Activated CD4-positive, alpha-beta memory T cell treated with anti-CD3 and anti-CD28 coated beads for 36 hours (primary cell): Measurements from ENCODE around the gene METTL9. TPM values are rescaled to one million over a fixed set of nuclear protein-coding genes. Genes with fewer than 3 reads are reported as not detected.
"Not testable (repeated sequence)": the region's sequence is repeated elsewhere in the genome, so short reads cannot be mapped to it uniquely, and the experiment has no call there.

Source experiments
- CTCF ChIA-PET: fragments of 350-600 bp; sonication (Branson Sonifier 250); formaldehyde crosslinking; loops from one replicate; lab custom pipeline; 2021; ENCODE audit warnings: antibody characterized with exemption, inconsistent platforms; lab: Charles Lee
- POLR2A ChIA-PET: fragments of 350-600 bp; sonication (Branson Sonifier 250); formaldehyde crosslinking; loops from one replicate; lab custom pipeline; 2021; ENCODE audit warnings: antibody characterized with exemption; lab: Charles Lee
- DNase-seq: peaks from one replicate; pipeline ENCODE4 v3.0.0-alpha.2; 2020
- H3K27ac Mint-ChIP-seq: one replicate; pipeline ENCODE4 v1.8.0; 2021; ENCODE audit warnings: mixed read lengths
- H3K27me3 Mint-ChIP-seq: one replicate; pipeline ENCODE4 v1.8.0; 2021; ENCODE audit warnings: mixed read lengths
- H3K36me3 Mint-ChIP-seq: one replicate; pipeline ENCODE4 v1.8.0; 2021; ENCODE audit warnings: mixed read lengths
- H3K4me1 Mint-ChIP-seq: one replicate; pipeline ENCODE4 v1.8.0; 2021; ENCODE audit warnings: low read depth, mixed read lengths
- H3K4me3 Mint-ChIP-seq: one replicate; pipeline ENCODE4 v1.8.0; 2021; ENCODE audit warnings: mild to moderate bottlenecking, mixed read lengths
- H3K9me3 Mint-ChIP-seq: one replicate; pipeline ENCODE4 v1.8.0; 2021; ENCODE audit warnings: mixed read lengths
- intact Hi-C: fragments of 100-400 bp; cut with micrococcal nuclease; formaldehyde crosslinking; loops from one replicate; pipeline ENCODE4 v1.15.1; 2023
- total RNA-seq, 2 experiments: library from RNA; stranded (reverse); gene quantifications; one replicate each; pipeline ENCODE4 v1.2.3, GENCODE V29; 2021

METTL9 gene
- total RNA-seq, 2 experiments from 2014 or later, result 100 to 104 TPM

GRCh38 chr16:21560462-21560861, 38.9 kb upstream of the METTL9 start:
- POLR2A ChIA-PET, result no interaction called here
- no peak for DNase-seq
- H3K4me3 Mint-ChIP-seq, result no peak overlapping the region
- peaks cover 1% of the 10 kb centered on the region for H3K27me3 Mint-ChIP-seq
- intact Hi-C loops, result no loop called here
- no peaks in the 10 kb centered on the region for H3K36me3 Mint-ChIP-seq
- H3K9me3 Mint-ChIP-seq, result no peaks in the 10 kb centered on the region
- no peak overlapping the region for H3K27ac Mint-ChIP-seq
- H3K4me1 Mint-ChIP-seq, result no peaks in the 10 kb centered on the region
- CTCF ChIA-PET, result no interaction called here

- POLR2A ChIA-PET, result no interaction called here
- CTCF ChIA-PET, result interaction anchor here (0.6 to 0.8 kb wide), 2 partner anchors 93 to 348 kb away, joined by 3 to 4 read pairs; no protein-coding TSS in a partner anchor
- Mint-ChIP-seq H3K9me3 (no peaks in the 10 kb centered on the region), H3K4me3 (no peak overlapping the region), H3K4me1 (peaks cover 3% of the 10 kb centered on the region), H3K27ac (no peak overlapping the region), H3K36me3 (no peaks in the 10 kb centered on the region), H3K27me3 (no peaks in the 10 kb centered on the region)
- no peak for DNase-seq
- intact Hi-C loops, result no loop called here
Observed at GRCh38 chr16:21563676-21564075, 35.7 kb upstream of the METTL9 start.

GRCh38 chr16:21564367-21564766, 35.0 kb upstream of the METTL9 start:
- H3K27ac Mint-ChIP-seq, H3K4me1 Mint-ChIP-seq, H3K4me3 Mint-ChIP-seq, H3K27me3 Mint-ChIP-seq, H3K9me3 Mint-ChIP-seq, intact Hi-C loops, DNase-seq, POLR2A ChIA-PET, H3K36me3 Mint-ChIP-seq: not testable (repeated sequence)
- CTCF ChIA-PET, result interaction anchor here (1.3 kb wide), 1 partner anchor 18 kb away, joined by 4 read pairs; no protein-coding TSS in a partner anchor

- no peaks in the 10 kb centered on the region for H3K9me3 Mint-ChIP-seq
- H3K4me3 Mint-ChIP-seq, result no peak overlapping the region
- ChIA-PET CTCF (interaction anchor here (1.3 to 1.4 kb wide), 2 partner anchors 17 to 143 kb away, joined by 4 read pairs; no protein-coding TSS in a partner anchor), POLR2A (no interaction called here)
- H3K4me1 Mint-ChIP-seq, result peaks cover 3% of the 10 kb centered on the region
- H3K27me3 Mint-ChIP-seq, result no peaks in the 10 kb centered on the region
- intact Hi-C loops, result no loop called here
- DNase-seq, result no peak
- no peak overlapping the region for H3K27ac Mint-ChIP-seq
- H3K36me3 Mint-ChIP-seq, result no peaks in the 10 kb centered on the region
Observed at GRCh38 chr16:21565507-21565860, 33.9 kb upstream of the METTL9 start.

GRCh38 chr16:21565861-21566669, 33.3 kb upstream of the METTL9 start:
- Mint-ChIP-seq H3K27ac (no peak overlapping the region), H3K9me3 (no peaks in the 10 kb centered on the region), H3K36me3 (no peaks in the 10 kb centered on the region), H3K4me1 (peaks cover 3% of the 10 kb centered on the region), H3K4me3 (no peak overlapping the region), H3K27me3 (no peaks in the 10 kb centered on the region)
- POLR2A ChIA-PET, result no interaction called here
- intact Hi-C loops, result no loop called here
- CTCF ChIA-PET, result interaction anchor here (1.3 to 1.4 kb wide), 2 partner anchors 17 to 142 kb away, joined by 4 read pairs; no protein-coding TSS in a partner anchor
- DNase-seq, result no peak

GRCh38 chr16:21566891-21567414, 32.4 kb upstream of the METTL9 start:
- Mint-ChIP-seq H3K27ac (no peak overlapping the region), H3K9me3 (no peaks in the 10 kb centered on the region), H3K36me3 (no peaks in the 10 kb centered on the region), H3K4me1 (peaks cover 3% of the 10 kb centered on the region), H3K27me3 (no peaks in the 10 kb centered on the region), H3K4me3 (no peak overlapping the region)
- intact Hi-C loops, result no loop called here
- ChIA-PET POLR2A (no interaction called here), CTCF (interaction anchor here (1.4 kb wide), 1 partner anchor 142 kb away, joined by 4 read pairs; no protein-coding TSS in a partner anchor)
- DNase-seq, result no peak

GRCh38 chr16:21567496-21567895, 31.9 kb upstream of the METTL9 start:
- H3K4me3 Mint-ChIP-seq, H3K36me3 Mint-ChIP-seq, H3K9me3 Mint-ChIP-seq, H3K27me3 Mint-ChIP-seq, POLR2A ChIA-PET, H3K4me1 Mint-ChIP-seq, intact Hi-C loops, H3K27ac Mint-ChIP-seq, DNase-seq: not testable (repeated sequence)
- CTCF ChIA-PET, result interaction anchor here (1.3 kb wide), 1 partner anchor 90 kb away, joined by 5 read pairs; no protein-coding TSS in a partner anchor

GRCh38 chr16:21568502-21569189, 30.7 kb upstream of the METTL9 start:
- CTCF ChIA-PET, result interaction anchor here (0.7 to 1.3 kb wide), 2 partner anchors 89 to 1114 kb away, joined by 3 to 5 read pairs; no protein-coding TSS in a partner anchor
- Mint-ChIP-seq H3K4me3 (no peak overlapping the region), H3K27ac (no peak overlapping the region), H3K4me1 (peaks cover 3% of the 10 kb centered on the region), H3K27me3 (no peaks in the 10 kb centered on the region), H3K36me3 (no peaks in the 10 kb centered on the region), H3K9me3 (no peaks in the 10 kb centered on the region)
- intact Hi-C loops, result no loop called here
- POLR2A ChIA-PET, result interaction anchor here (0.7 kb wide), 2 partner anchors 93 to 487 kb away, joined by 3 to 4 read pairs; no protein-coding TSS in a partner anchor
- DNase-seq, result no peak

- no peaks in the 10 kb centered on the region for H3K36me3 Mint-ChIP-seq
- no peak overlapping the region for H3K27ac Mint-ChIP-seq
- ChIA-PET POLR2A (no interaction called here), CTCF (no interaction called here)
- no peaks in the 10 kb centered on the region for H3K27me3 Mint-ChIP-seq
- no peak for DNase-seq
- H3K9me3 Mint-ChIP-seq, result no peaks in the 10 kb centered on the region
- no peak overlapping the region for H3K4me3 Mint-ChIP-seq
- peaks cover 3% of the 10 kb centered on the region for H3K4me1 Mint-ChIP-seq
- intact Hi-C loops, result no loop called here
Observed at GRCh38 chr16:21570676-21571017, 28.7 kb upstream of the METTL9 start.

GRCh38 chr16:21573506-21573905, 25.9 kb upstream of the METTL9 start:
- CTCF ChIA-PET, H3K27ac Mint-ChIP-seq, H3K36me3 Mint-ChIP-seq, H3K27me3 Mint-ChIP-seq, H3K4me3 Mint-ChIP-seq, POLR2A ChIA-PET, intact Hi-C loops, H3K4me1 Mint-ChIP-seq, H3K9me3 Mint-ChIP-seq, DNase-seq: not testable (repeated sequence)

GRCh38 chr16:21574372-21574771, 25.0 kb upstream of the METTL9 start:
- Mint-ChIP-seq H3K4me1 (no peaks in the 10 kb centered on the region), H3K27me3 (no peaks in the 10 kb centered on the region), H3K27ac (no peak overlapping the region), H3K36me3 (no peaks in the 10 kb centered on the region), H3K4me3 (no peak overlapping the region), H3K9me3 (no peaks in the 10 kb centered on the region)
- intact Hi-C loops, result no loop called here
- ChIA-PET POLR2A (no interaction called here), CTCF (no interaction called here)
- no peak for DNase-seq

- H3K9me3 Mint-ChIP-seq, H3K4me3 Mint-ChIP-seq, H3K36me3 Mint-ChIP-seq, CTCF ChIA-PET, DNase-seq, H3K27ac Mint-ChIP-seq, H3K4me1 Mint-ChIP-seq, H3K27me3 Mint-ChIP-seq, POLR2A ChIA-PET, intact Hi-C loops: not testable (repeated sequence)
Observed at GRCh38 chr16:21576323-21576722, 23.1 kb upstream of the METTL9 start.
